GM19468 (cell line): ENCODE data around the gene SEPTIN10.
"Not testable (repeated sequence)": the region's sequence is repeated elsewhere in the genome, so short reads cannot be mapped to it uniquely, and the experiment has no call there.

Experiments
- ATAC-seq: cut with Tn5 transposase; IDR thresholded peaks from one replicate; pipeline ENCODE4 v1.9.1; 2021; ENCODE audit warnings: mild to moderate bottlenecking, moderate library complexity, moderate number of reproducible peaks; ENCODE audit not compliant: unreplicated experiment; ENCODE audit errors: extremely low read depth

SEPTIN10 gene

GRCh38 chr2:109613922-109614714 is at the start of gene SEPTIN10, which contains the start of gene SOWAHC:
Gene SEPTIN10, minus strand, starts transcription at chr2:109613966. Its CDS starts 139 bp downstream, at chr2:109613827.
Gene SOWAHC, plus strand, starts transcription at chr2:109614364. Its CDS starts 126 bp downstream, at chr2:109614490.
- peak; percentile 60 for ATAC-seq

- no peak for ATAC-seq
These were observed 49.1 kb upstream of the SEPTIN10 start for GRCh38 chr2:109662889-109663288.

- no peak for ATAC-seq
These were observed 46.5 kb upstream of the SEPTIN10 start for GRCh38 chr2:109660046-109660860.

- ATAC-seq, result no peak
These were observed 45.8 kb upstream of the SEPTIN10 start for GRCh38 chr2:109659396-109660045.

GRCh38 chr2:109655287-109655686 is 41.5 kb upstream of the SEPTIN10 start:
- ATAC-seq, result no peak

DNA sequence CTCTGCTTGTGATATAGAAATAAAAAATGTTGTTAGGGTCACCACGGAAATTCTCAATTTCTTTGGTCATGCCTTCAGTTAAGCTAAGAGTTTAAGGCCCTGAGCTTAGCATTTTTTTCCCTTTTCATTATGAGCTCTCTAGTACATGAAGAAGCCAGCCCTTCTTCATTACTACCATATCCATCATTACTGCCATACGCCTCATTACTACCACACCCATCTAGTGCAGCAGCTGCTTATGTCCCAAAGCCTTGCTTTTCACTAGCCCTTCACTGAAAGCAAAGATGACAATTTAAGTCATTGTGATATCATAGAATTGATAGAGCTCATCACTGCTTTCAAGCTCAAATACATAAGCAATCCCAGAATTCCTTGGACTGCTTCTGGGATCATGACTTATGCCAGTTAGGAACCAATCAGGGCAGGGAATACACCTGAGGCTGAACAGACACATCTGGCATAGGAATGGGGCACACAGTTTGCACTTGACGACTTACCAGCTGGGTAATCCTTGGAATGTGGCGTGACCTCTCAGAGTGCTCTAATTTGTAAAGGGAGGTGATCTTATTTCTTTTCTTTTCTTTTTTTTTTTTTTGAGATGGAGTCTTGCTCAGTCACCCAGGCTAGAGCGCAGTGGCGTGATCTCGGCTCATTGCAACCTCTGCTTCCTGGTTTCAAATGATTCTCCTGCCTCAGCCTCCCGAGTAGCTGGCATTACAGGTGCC is 40.7 kb upstream of the SEPTIN10 start:
- ATAC-seq, result no peak

DNA sequence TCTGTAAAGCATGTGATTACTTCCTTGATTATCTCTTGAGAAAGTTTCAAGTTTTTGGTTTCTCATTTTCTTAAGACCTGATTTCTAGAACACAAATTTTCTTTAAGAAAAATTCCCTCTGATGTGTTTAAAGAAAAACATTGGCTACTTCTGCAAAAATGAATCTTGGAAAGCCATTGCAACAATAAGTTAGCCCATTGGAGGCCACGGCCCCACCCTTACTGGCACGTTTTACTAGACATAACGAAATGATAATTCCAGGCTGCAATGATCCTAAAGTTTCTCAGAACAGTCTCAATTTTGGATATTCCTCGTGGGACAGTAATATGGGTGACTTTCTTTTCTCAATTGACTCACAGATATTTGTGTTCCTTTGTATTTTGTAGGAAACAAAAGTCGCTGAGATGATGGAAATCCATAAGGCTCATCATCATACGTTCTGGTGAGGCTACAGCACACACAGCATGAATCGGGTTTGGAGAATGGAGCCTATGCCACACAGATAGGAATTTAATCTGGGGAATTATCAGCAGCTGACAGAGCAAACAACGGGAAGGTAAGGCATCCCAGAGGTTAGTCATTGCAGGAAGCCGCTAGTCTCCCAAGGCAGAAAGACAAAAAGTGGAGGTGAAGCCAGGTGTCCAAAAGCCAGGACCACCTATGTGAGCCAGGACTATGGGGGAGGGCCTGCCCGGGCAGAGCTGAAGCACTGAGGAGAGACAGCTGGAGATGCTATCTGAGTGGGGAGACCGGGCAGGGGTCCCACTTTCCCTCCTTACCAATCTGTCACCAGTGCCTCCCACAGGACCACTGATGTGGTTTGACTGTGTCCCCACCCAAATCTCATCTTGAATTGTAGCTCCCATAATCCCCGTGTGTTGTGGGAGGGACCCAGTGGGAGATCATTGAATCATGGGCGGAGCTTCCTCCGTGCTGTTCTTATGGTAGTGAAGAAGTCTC is 36.2 kb upstream of the SEPTIN10 start:
- ATAC-seq, result no peak

DNA sequence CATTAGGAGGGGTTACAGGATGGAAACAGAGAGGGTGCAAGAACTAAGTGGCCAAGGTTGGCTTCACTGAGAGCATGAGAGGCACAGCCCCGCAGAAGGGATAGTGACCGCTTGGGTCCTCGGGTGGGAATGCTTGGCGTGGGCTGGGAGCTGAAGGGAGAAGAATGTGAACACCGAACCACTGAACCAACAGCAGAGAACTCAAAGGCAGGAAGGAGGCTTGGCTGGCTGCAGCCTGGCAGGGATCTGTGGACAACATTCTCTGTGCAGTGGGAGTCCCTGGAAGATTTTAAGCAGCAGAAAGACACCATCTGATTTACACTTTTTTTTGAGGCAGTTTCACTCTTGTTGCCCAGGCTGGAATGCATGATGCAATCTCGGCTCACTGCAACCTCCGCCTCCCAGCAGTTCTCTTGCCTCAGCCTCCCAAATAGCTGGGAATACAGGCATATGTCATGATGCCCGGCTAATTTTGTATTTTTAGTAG is 34.3 kb upstream of the SEPTIN10 start:
- ATAC-seq, result no peak

DNA sequence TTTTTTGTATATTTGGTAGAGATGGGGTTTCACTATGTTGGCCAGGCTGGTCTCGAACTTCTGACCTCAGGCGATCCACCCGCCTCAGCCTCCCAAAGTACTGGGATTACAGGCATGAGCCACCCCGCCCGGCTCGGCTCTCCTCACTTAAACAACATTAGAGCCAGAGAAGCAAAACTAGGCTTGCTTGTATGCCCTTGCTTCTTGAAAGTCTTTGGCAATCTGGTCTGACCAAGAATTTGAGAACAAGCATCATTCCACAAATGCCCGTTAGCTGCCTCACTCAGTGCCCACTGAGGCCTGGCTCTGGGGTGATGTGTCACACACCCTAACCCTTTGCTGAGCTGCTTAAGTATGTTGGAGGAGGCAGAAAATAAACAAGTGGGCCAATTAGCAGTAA is 33.9 kb upstream of the SEPTIN10 start:
- ATAC-seq, result no peak

GRCh38 chr2:109646961-109647360 is 33.2 kb upstream of the SEPTIN10 start:
- ATAC-seq, result no peak

DNA sequence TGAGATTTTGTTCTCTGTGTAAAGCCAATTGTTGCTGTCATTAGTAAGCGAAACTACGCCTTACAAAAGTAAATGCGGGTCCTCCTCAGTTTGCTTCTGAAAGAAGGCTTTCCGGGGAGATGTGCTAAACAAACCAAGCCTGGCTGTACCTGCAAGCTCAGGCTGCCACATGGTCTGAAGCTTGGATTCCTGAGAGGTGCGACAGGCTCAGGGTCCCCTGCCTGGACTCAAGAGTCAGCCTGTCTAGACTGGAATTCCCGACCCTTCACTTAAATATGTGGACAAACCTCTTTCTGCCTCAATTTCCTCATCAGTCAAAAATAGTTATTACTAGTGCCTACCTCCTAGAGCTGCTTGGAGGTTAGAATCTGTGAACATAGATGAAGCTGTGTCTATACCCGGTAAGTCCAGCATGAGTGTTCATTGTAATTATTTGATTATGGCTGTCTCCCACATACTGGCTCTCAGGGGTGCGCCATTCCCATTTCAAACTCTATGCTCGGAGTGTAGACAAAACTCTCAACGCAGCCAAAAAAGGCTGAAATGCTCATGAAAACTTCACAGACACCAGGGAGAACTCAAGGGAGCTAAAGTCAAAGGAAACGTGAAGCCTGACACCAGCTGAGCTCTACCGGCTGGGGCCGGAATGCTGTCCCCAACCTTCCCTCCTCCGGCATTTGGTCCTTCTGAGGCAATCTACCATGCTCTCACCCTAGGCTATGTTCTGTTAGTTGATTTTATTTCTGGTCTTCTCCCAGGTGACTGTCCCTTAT is 31.8 kb upstream of the SEPTIN10 start:
- ATAC-seq, result no peak

- ATAC-seq, result no peak
These were observed 31.0 kb upstream of the SEPTIN10 start for GRCh38 chr2:109644571-109645275.

- not testable (repeated sequence) for ATAC-seq
These were observed 26.2 kb upstream of the SEPTIN10 start for GRCh38 chr2:109640000-109640399.

- no peak for ATAC-seq
These were observed 25.0 kb upstream of the SEPTIN10 start for GRCh38 chr2:109638795-109639194.

DNA sequence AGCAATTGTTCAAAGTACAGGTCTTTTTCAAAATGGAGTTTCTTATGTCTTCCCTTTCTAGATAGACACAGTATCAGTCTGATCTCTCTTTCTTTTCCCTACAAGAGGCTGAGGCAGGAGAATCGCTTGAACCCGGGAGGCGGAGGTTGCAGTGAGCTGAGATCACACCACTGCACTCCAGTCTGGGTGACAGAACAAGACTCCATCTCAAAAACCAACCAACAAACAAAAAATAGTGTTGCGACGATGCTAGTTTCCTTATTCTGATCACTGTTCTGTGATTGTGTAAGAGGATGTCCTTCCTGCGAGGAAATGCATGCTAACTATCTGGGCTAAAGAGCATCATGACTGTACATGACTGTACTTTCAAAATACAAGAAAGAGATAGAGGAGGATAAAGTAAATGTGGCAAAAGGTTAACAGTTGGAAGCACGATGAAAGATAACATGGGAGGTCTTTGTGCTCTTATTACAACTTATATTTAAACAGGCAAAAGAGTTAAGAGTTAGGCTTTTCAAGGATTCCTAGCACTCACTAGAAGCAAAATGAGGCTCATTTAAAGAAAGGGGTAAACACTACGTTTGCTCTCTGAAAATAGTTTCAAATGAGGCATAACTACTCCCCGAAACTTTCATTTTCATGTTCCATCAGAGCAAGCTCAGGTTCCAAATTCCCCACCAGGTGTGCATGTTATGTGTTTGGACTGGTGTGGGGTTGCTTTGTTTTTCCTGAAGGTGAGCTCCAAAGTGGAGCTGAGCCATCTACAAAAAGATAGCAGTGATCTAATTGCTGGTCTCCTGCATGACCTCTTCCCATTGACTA is 24.2 kb upstream of the SEPTIN10 start:
- no peak for ATAC-seq

GRCh38 chr2:109636317-109636716 is 22.6 kb upstream of the SEPTIN10 start:
- ATAC-seq, result no peak
